ENCODE measurements around the gene MSX1.

The MSX1 gene

GRCh38 chr4:4856071-4857000 lies 3.1 kb upstream of the MSX1 start:
- H3K27ac Mint-ChIP-seq (ENCODE audit: low read depth), result no peak overlapping the region
- peaks cover 49% of the 10 kb centered on the region for H3K4me1 Mint-ChIP-seq
- peaks cover 90% of the 10 kb centered on the region for H3K27me3 Mint-ChIP-seq
- DNase-seq (ENCODE audit: low spot score in 2 of 2) (no peak), ATAC-seq (replicated peaks; ENCODE audit: extremely low read depth, poor library complexity, severe bottlenecking) (no peak)
- no peaks in the 10 kb centered on the region for H3K9me3 Mint-ChIP-seq
- H3K36me3 Mint-ChIP-seq (ENCODE audit: insufficient read depth), result peaks cover 17% of the 10 kb centered on the region
- peak overlapping the region; percentile 56 for H3K4me3 Mint-ChIP-seq

GRCh38 chr4:4857001-4857808 lies 2.3 kb upstream of the MSX1 start:
- no peak for DNase-seq (ENCODE audit: low spot score in 2 of 2)
- no peaks in the 10 kb centered on the region for H3K9me3 Mint-ChIP-seq

GRCh38 chr4:4857809-4858508 lies 1.5 kb upstream of the MSX1 start:
- peaks cover 50% of the 10 kb centered on the region for H3K4me1 Mint-ChIP-seq
- DNase-seq (ENCODE audit: low spot score in 2 of 2) (no peak), ATAC-seq (replicated peaks; ENCODE audit: extremely low read depth, poor library complexity, severe bottlenecking) (no peak)
- peaks cover 94% of the 10 kb centered on the region for H3K27me3 Mint-ChIP-seq
- peak overlapping the region; percentile 62 for H3K4me3 Mint-ChIP-seq
- no peaks in the 10 kb centered on the region for H3K9me3 Mint-ChIP-seq
- no peak overlapping the region for H3K27ac Mint-ChIP-seq (ENCODE audit: low read depth)
- peaks cover 20% of the 10 kb centered on the region for H3K36me3 Mint-ChIP-seq (ENCODE audit: insufficient read depth)

More at GRCh38 chr4:4857001-4857808, 2.3 kb upstream of the MSX1 start:
- no peak overlapping the region for H3K27ac Mint-ChIP-seq (ENCODE audit: low read depth)
- no peak for ATAC-seq (replicated peaks; ENCODE audit: extremely low read depth, poor library complexity, severe bottlenecking)
- H3K4me1 Mint-ChIP-seq, result peaks cover 54% of the 10 kb centered on the region
- H3K4me3 Mint-ChIP-seq, result peak overlapping the region; percentile 62
- peaks cover 94% of the 10 kb centered on the region for H3K27me3 Mint-ChIP-seq
- H3K36me3 Mint-ChIP-seq (ENCODE audit: insufficient read depth), result peaks cover 17% of the 10 kb centered on the region

GRCh38 chr4:4858527-4859324 lies 739 bp upstream of the MSX1 start:
- no peaks in the 10 kb centered on the region for H3K9me3 Mint-ChIP-seq
- H3K27ac Mint-ChIP-seq (ENCODE audit: low read depth), result no peak overlapping the region
- ATAC-seq (replicated peaks; ENCODE audit: extremely low read depth, poor library complexity, severe bottlenecking), result no peak
- peak overlapping the region; percentile 71 for H3K4me3 Mint-ChIP-seq
- H3K36me3 Mint-ChIP-seq (ENCODE audit: insufficient read depth), result peaks cover 20% of the 10 kb centered on the region
- DNase-seq (ENCODE audit: low spot score in 2 of 2), result no peak
- peaks cover 42% of the 10 kb centered on the region for H3K4me1 Mint-ChIP-seq
- peaks cover 93% of the 10 kb centered on the region for H3K27me3 Mint-ChIP-seq

- no peak overlapping the region for H3K27ac Mint-ChIP-seq (ENCODE audit: low read depth)
- no peaks in the 10 kb centered on the region for H3K9me3 Mint-ChIP-seq
- H3K36me3 Mint-ChIP-seq (ENCODE audit: insufficient read depth), result peaks cover 20% of the 10 kb centered on the region
- ATAC-seq (replicated peaks; ENCODE audit: extremely low read depth, poor library complexity, severe bottlenecking) (no peak), DNase-seq (ENCODE audit: low spot score in 2 of 2) (no peak)
- H3K27me3 Mint-ChIP-seq, result peaks cover 93% of the 10 kb centered on the region
- H3K4me3 Mint-ChIP-seq, result peak overlapping the region; percentile 89
- peaks cover 42% of the 10 kb centered on the region for H3K4me1 Mint-ChIP-seq
Observed at GRCh38 chr4:4859799-4860599, 534 bp downstream of the MSX1 start.

GRCh38 chr4:4860600-4861389 lies 1.3 kb downstream of the MSX1 start:
- peaks cover 93% of the 10 kb centered on the region for H3K27me3 Mint-ChIP-seq
- H3K9me3 Mint-ChIP-seq, result no peaks in the 10 kb centered on the region
- H3K4me1 Mint-ChIP-seq, result peaks cover 39% of the 10 kb centered on the region
- no peak overlapping the region for H3K27ac Mint-ChIP-seq (ENCODE audit: low read depth)
- peak overlapping the region; percentile 89 for H3K4me3 Mint-ChIP-seq
- no peak for ATAC-seq (replicated peaks; ENCODE audit: extremely low read depth, poor library complexity, severe bottlenecking)
- DNase-seq (ENCODE audit: low spot score in 2 of 2), result no peak
- peaks cover 19% of the 10 kb centered on the region for H3K36me3 Mint-ChIP-seq (ENCODE audit: insufficient read depth)

GRCh38 chr4:4861390-4862018 lies 2.0 kb downstream of the MSX1 start:
- H3K27ac Mint-ChIP-seq (ENCODE audit: low read depth), result no peak overlapping the region
- peak overlapping the region; percentile 89 for H3K4me3 Mint-ChIP-seq
- H3K9me3 Mint-ChIP-seq, result no peaks in the 10 kb centered on the region
- peaks cover 20% of the 10 kb centered on the region for H3K36me3 Mint-ChIP-seq (ENCODE audit: insufficient read depth)
- no peak for ATAC-seq (replicated peaks; ENCODE audit: extremely low read depth, poor library complexity, severe bottlenecking)
- H3K27me3 Mint-ChIP-seq, result peaks cover 93% of the 10 kb centered on the region
- no peak for DNase-seq (ENCODE audit: low spot score in 2 of 2)
- peaks cover 36% of the 10 kb centered on the region for H3K4me1 Mint-ChIP-seq

- no peaks in the 10 kb centered on the region for H3K9me3 Mint-ChIP-seq
- peaks cover 16% of the 10 kb centered on the region for H3K36me3 Mint-ChIP-seq (ENCODE audit: insufficient read depth)
- peaks cover 89% of the 10 kb centered on the region for H3K27me3 Mint-ChIP-seq
- DNase-seq (ENCODE audit: low spot score in 2 of 2), result no peak
- no peak overlapping the region for H3K27ac Mint-ChIP-seq (ENCODE audit: low read depth)
- peaks cover 30% of the 10 kb centered on the region for H3K4me1 Mint-ChIP-seq
- H3K4me3 Mint-ChIP-seq, result no peak overlapping the region
- no peak for ATAC-seq (replicated peaks; ENCODE audit: extremely low read depth, poor library complexity, severe bottlenecking)
Observed at GRCh38 chr4:4862071-4862551, 2.6 kb downstream of the MSX1 start.

- H3K27ac Mint-ChIP-seq (ENCODE audit: low read depth), result no peak overlapping the region
- peaks cover 82% of the 10 kb centered on the region for H3K27me3 Mint-ChIP-seq
- DNase-seq (ENCODE audit: low spot score in 2 of 2) (no peak), ATAC-seq (replicated peaks; ENCODE audit: extremely low read depth, poor library complexity, severe bottlenecking) (no peak)
- H3K4me3 Mint-ChIP-seq, result no peak overlapping the region
- H3K9me3 Mint-ChIP-seq, result no peaks in the 10 kb centered on the region
- peaks cover 9% of the 10 kb centered on the region for H3K36me3 Mint-ChIP-seq (ENCODE audit: insufficient read depth)
- peaks cover 25% of the 10 kb centered on the region for H3K4me1 Mint-ChIP-seq
Observed at GRCh38 chr4:4862665-4863482, 3.4 kb downstream of the MSX1 start.

- peaks cover 8% of the 10 kb centered on the region for H3K36me3 Mint-ChIP-seq (ENCODE audit: insufficient read depth)
- peaks cover 67% of the 10 kb centered on the region for H3K27me3 Mint-ChIP-seq
- DNase-seq (ENCODE audit: low spot score in 2 of 2) (no peak), ATAC-seq (replicated peaks; ENCODE audit: extremely low read depth, poor library complexity, severe bottlenecking) (no peak)
- H3K9me3 Mint-ChIP-seq, result no peaks in the 10 kb centered on the region
- H3K27ac Mint-ChIP-seq (ENCODE audit: low read depth), result no peak overlapping the region
- peaks cover 18% of the 10 kb centered on the region for H3K4me1 Mint-ChIP-seq
- no peak overlapping the region for H3K4me3 Mint-ChIP-seq
Observed at GRCh38 chr4:4864443-4864939, 5.0 kb downstream of the MSX1 start.

Measured in central memory CD8-positive, alpha-beta T cell (primary cell).